Measurements from ENCODE around the gene CPSF4.

DNA sequence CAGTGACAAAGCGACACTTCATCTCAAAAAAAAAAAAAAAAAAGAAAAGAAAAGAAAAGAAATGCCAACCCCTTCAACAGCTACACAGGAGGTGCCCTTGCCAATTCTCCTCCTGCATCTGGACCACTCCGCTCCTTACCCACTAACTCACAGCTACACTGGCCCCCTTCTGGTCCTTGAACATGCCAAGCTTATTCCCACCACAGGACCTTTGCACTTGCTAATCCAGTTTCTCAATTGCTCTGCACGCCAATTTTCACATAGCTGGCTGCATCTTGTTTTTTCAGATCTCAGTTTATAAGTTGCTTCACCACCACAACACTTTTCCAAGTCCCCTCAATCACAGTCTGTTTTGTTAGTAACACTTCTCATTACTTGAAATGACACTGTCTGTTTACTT, 35.9 kb upstream of the CPSF4 start:
- TF ChIP-seq CTCF (IDR thresholded peaks at IDR 0.05; ENCODE audit: low read depth, low read length, poor library complexity, severe bottlenecking), result no peak
- TF ChIP-seq EZH2phosphoT487 (IDR thresholded peaks at IDR 0.05; ENCODE audit: borderline replicate concordance, low read length), result no peak

Data from DOHH2 (cell line).